Panc1 (cell line): ENCODE data around the gene SLC2A2. TPM values are rescaled to one million over a fixed set of nuclear protein-coding genes. Genes with fewer than 3 reads are reported as not detected.

Experiments used
- ATAC-seq: fragments of 200-7000 bp; cut with Tn5 transposase; 2 replicates; pipeline ENCODE4 v1.9.1; 2020; ENCODE audit warnings: mild to moderate bottlenecking, moderate library complexity
- BruUV-seq: library from RNA; stranded (reverse); fragments of 400-500 nt; replicated peaks from 2 replicates; lab custom pipeline; 2021; lab: Mats Ljungman, UMichigan
- CTCF ChIA-PET: fragments of 300-600 bp; sonication (Branson Sonifier 250); formaldehyde crosslinking; loops from one replicate; lab custom pipeline; 2022; ENCODE audit warnings: antibody characterized with exemption; lab: Charles Lee
- POLR2A ChIA-PET: fragments of 300-600 bp; sonication (Branson Sonifier 250); formaldehyde crosslinking; loops from one replicate; lab custom pipeline; 2022; ENCODE audit warnings: antibody characterized with exemption; lab: Charles Lee
- DNase-seq: peaks from one replicate; pipeline ENCODE4 v3.0.0-alpha.2; 2010; ENCODE audit warnings: low read depth, low spot score
- H3K27ac ChIP-seq: 2 replicates; pipeline ENCODE4 v1.5.1; 2011; ENCODE audit warnings: mild to moderate bottlenecking, low read length, inconsistent platforms
- H3K27me3 ChIP-seq: fragments of 200-500 bp; sonication (Bioruptor generic); 2 replicates; pipeline ENCODE4 v1.6.0; 2014; ENCODE audit warnings: low read length, inconsistent platforms; ENCODE audit not compliant: control insufficient read depth, insufficient read depth
- H3K36me3 ChIP-seq: fragments of 200-500 bp; sonication (Bioruptor generic); 2 replicates; pipeline ENCODE4 v1.5.1; 2014; ENCODE audit warnings: inconsistent platforms, mild to moderate bottlenecking, low read length, moderate library complexity; ENCODE audit not compliant: control insufficient read depth, insufficient read depth
- H3K4me1 ChIP-seq: 2 replicates; pipeline ENCODE4 v1.5.1; 2011; ENCODE audit warnings: inconsistent platforms, mild to moderate bottlenecking, low read length, moderate library complexity; ENCODE audit not compliant: control insufficient read depth, insufficient read depth
- H3K4me3 ChIP-seq, 2 experiments: 2 replicates each; pipeline ENCODE4 v1.5.1; 2011 to 2012; ENCODE audit warnings: low read depth in 2 of 2, low read length in 2 of 2, mild to moderate bottlenecking in 2 of 2, inconsistent platforms in 1 of 2, moderate library complexity in 1 of 2
- H3K9me3 ChIP-seq: fragments of 200-500 bp; sonication (Bioruptor generic); 2 replicates; pipeline ENCODE4 v1.5.1; 2014; ENCODE audit warnings: low read depth, mild to moderate bottlenecking, inconsistent platforms, low read length, moderate library complexity; ENCODE audit not compliant: control insufficient read depth, insufficient read depth
- POLR2AphosphoS5 ChIP-seq: IDR thresholded peaks from 2 replicates; pipeline ENCODE4 v1.6.1; 2012; ENCODE audit warnings: mild to moderate bottlenecking, low read depth, low read length, moderate library complexity
- SIN3A ChIP-seq: IDR thresholded peaks from 2 replicates; pipeline ENCODE4 v1.6.1; 2012; ENCODE audit warnings: low read depth, mild to moderate bottlenecking, low read length, moderate library complexity, borderline replicate concordance; ENCODE audit not compliant: insufficient read depth
- TCF7L2 ChIP-seq: IDR thresholded peaks from 2 replicates; pipeline ENCODE4 v1.6.1; 2011; ENCODE audit warnings: mild to moderate bottlenecking, low read depth, low read length, inconsistent platforms
- in situ Hi-C: cut with HindIII; loops from 2 replicates; pipeline ENCODE4 v1.10.0; 2016; ENCODE audit warnings: low sequenced_read_pairs, low pct_unique_long_range_greater_than_20kb
- intact Hi-C: fragments of 100-400 bp; cut with micrococcal nuclease; formaldehyde crosslinking; loops from one replicate; pipeline ENCODE4 v1.10.0; 2022; ENCODE audit not compliant: unreplicated experiment
- total RNA-seq: library from RNA; stranded (reverse); gene quantifications from one replicate; pipeline ENCODE4 v1.2.1, GENCODE V29; 2021; ENCODE audit not compliant: unreplicated experiment
- TF ChIP-seq, protein P1 (sequence below), 2 experiments: IDR thresholded peaks; 2 replicates each; pipeline ENCODE4 v1.6.1; 2011 to 2012; ENCODE audit warnings: low read depth in 2 of 2, control low read depth in 1 of 2, low read length in 1 of 2, mild to moderate bottlenecking in 1 of 2, moderate library complexity in 1 of 2; ENCODE audit not compliant: insufficient read depth in 1 of 2
- TF ChIP-seq, protein P2 (sequence below): fragments of 450-650 bp; IDR thresholded peaks from 2 replicates; pipeline ENCODE4 v1.5.1; 2017; ENCODE audit warnings: mild to moderate bottlenecking

SLC2A2 gene
- total RNA-seq, 1 experiment from 2014 or later: 0.13 TPM

DNA sequence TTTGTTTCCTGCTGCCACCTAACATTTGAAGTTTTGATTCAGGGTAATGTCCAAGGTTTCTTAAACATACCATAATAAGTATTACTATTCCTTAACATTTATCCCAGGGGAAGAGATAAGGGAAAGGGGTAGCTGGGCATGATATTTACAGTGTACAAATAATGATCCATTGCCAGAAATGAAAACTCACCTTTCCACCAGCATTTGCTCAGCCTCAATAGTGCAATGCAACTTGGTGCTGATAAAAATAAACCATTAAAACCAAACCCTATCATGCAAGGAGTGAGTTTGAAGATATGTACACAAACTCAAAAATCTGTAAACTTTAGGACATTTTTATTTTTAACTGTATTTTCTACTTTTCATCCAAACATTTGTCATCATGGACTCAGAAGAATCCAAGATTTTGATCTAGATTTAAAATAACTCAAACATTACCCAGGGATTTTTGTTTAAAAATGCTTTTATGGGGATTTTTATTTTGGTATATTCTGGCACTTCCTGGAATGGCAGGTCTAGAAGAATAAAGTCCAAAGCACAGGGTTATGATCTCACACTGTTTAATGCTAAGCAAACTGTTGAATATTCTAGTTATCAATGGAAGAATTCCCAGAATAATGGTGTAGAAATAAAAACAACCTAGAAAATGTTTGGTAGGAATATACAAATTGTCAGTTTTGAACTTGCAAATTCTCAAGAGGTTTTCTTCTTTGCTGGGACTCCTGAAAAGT lies 32.5 kb upstream of the SLC2A2 start:
- intact Hi-C loops (no loop called here), in situ Hi-C loops (no loop called here)
- DNase-seq: no peak
- Histone ChIP-seq H3K27me3 (peaks cover 5% of the 10 kb centered on the region; the same call in 1 of the 2 replicates), H3K4me1 (peaks cover 3% of the 10 kb centered on the region; the same call in 1 of the 2 replicates), H3K27ac (no peak overlapping the region), H3K4me3 (no peak overlapping the region), H3K9me3 (no peaks in the 10 kb centered on the region), H3K36me3 (no peaks in the 10 kb centered on the region)
- TF ChIP-seq, protein P1, sequence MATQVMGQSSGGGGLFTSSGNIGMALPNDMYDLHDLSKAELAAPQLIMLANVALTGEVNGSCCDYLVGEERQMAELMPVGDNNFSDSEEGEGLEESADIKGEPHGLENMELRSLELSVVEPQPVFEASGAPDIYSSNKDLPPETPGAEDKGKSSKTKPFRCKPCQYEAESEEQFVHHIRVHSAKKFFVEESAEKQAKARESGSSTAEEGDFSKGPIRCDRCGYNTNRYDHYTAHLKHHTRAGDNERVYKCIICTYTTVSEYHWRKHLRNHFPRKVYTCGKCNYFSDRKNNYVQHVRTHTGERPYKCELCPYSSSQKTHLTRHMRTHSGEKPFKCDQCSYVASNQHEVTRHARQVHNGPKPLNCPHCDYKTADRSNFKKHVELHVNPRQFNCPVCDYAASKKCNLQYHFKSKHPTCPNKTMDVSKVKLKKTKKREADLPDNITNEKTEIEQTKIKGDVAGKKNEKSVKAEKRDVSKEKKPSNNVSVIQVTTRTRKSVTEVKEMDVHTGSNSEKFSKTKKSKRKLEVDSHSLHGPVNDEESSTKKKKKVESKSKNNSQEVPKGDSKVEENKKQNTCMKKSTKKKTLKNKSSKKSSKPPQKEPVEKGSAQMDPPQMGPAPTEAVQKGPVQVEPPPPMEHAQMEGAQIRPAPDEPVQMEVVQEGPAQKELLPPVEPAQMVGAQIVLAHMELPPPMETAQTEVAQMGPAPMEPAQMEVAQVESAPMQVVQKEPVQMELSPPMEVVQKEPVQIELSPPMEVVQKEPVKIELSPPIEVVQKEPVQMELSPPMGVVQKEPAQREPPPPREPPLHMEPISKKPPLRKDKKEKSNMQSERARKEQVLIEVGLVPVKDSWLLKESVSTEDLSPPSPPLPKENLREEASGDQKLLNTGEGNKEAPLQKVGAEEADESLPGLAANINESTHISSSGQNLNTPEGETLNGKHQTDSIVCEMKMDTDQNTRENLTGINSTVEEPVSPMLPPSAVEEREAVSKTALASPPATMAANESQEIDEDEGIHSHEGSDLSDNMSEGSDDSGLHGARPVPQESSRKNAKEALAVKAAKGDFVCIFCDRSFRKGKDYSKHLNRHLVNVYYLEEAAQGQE (IDR thresholded peaks at IDR 0.05; ENCODE audit: insufficient read depth in 1 of 2, low read depth in 2 of 2, low read length in 1 of 2): no peak
- TF ChIP-seq TCF7L2 (no peak), POLR2AphosphoS5 (no peak), SIN3A (no peak)
- TF ChIP-seq, protein P2, sequence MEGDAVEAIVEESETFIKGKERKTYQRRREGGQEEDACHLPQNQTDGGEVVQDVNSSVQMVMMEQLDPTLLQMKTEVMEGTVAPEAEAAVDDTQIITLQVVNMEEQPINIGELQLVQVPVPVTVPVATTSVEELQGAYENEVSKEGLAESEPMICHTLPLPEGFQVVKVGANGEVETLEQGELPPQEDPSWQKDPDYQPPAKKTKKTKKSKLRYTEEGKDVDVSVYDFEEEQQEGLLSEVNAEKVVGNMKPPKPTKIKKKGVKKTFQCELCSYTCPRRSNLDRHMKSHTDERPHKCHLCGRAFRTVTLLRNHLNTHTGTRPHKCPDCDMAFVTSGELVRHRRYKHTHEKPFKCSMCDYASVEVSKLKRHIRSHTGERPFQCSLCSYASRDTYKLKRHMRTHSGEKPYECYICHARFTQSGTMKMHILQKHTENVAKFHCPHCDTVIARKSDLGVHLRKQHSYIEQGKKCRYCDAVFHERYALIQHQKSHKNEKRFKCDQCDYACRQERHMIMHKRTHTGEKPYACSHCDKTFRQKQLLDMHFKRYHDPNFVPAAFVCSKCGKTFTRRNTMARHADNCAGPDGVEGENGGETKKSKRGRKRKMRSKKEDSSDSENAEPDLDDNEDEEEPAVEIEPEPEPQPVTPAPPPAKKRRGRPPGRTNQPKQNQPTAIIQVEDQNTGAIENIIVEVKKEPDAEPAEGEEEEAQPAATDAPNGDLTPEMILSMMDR: no peak
- no peak for ATAC-seq
- ChIA-PET CTCF (no interaction called here), POLR2A (interaction anchor here (0.7 kb wide), 1 partner anchor 592 kb away, joined by 3 read pairs; no protein-coding TSS in a partner anchor)
- BruUV-seq: no TSS peak

DNA sequence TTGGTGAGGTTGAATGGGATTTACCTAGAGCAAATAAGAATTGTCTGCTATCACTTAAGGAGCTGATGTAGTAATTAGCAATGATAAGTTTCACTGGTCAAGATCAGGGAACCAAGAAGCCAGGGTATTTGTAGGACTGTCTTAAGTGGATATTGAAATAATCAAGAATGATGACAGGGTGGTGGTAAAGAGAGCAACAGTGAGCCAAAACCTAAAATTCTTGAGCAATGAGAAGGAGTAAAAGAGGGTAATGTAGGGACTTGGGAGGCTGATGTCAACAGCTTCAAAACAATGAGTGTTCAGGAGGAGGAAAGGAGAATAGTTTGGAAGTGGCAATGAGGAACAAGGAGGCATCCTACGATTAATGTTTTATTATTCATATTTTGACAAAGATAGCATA lies 31.5 kb upstream of the SLC2A2 start:
- peaks cover 3% of the 10 kb centered on the region; the same call in 1 of the 2 replicates for H3K4me1 ChIP-seq
- no peak for DNase-seq
- in situ Hi-C loops: no loop called here

More for the DNA sequence above, 31.5 kb upstream of the SLC2A2 start:
- no peak overlapping the region for H3K27ac ChIP-seq
- no TSS peak for BruUV-seq
- intact Hi-C loops: no loop called here
- H3K9me3 ChIP-seq: no peaks in the 10 kb centered on the region
- no peak for ATAC-seq
- CTCF ChIA-PET: no interaction called here
- H3K27me3 ChIP-seq: peaks cover 5% of the 10 kb centered on the region; the same call in 1 of the 2 replicates
- no peak overlapping the region for H3K4me3 ChIP-seq
- POLR2A ChIA-PET: no interaction called here
- H3K36me3 ChIP-seq: no peaks in the 10 kb centered on the region
- TF ChIP-seq, protein P1 (IDR thresholded peaks at IDR 0.05; ENCODE audit: insufficient read depth in 1 of 2, low read depth in 2 of 2, low read length in 1 of 2): no peak
- TF ChIP-seq SIN3A: no peak
- no peak for TF ChIP-seq TCF7L2
- TF ChIP-seq, protein P2: no peak
- no peak for TF ChIP-seq POLR2AphosphoS5
